HEK293T (cell line): ENCODE measurements around the gene NXNL1.

Source experiments
- ARNT ChIP-seq: fragments of 450-650 bp; IDR thresholded peaks from 2 replicates; pipeline ENCODE4 v1.6.1; 2017; ENCODE audit warnings: mild to moderate bottlenecking
- BHLHE40 ChIP-seq: fragments of 450-650 bp; IDR thresholded peaks from 2 replicates; pipeline ENCODE4 v1.6.1; 2016; ENCODE audit warnings: mild to moderate bottlenecking, moderate library complexity, borderline replicate concordance
- ELF4 ChIP-seq: fragments of 450-650 bp; IDR thresholded peaks from 2 replicates; pipeline ENCODE4 v1.6.1; 2017; ENCODE audit warnings: antibody characterized with exemption

DNA sequence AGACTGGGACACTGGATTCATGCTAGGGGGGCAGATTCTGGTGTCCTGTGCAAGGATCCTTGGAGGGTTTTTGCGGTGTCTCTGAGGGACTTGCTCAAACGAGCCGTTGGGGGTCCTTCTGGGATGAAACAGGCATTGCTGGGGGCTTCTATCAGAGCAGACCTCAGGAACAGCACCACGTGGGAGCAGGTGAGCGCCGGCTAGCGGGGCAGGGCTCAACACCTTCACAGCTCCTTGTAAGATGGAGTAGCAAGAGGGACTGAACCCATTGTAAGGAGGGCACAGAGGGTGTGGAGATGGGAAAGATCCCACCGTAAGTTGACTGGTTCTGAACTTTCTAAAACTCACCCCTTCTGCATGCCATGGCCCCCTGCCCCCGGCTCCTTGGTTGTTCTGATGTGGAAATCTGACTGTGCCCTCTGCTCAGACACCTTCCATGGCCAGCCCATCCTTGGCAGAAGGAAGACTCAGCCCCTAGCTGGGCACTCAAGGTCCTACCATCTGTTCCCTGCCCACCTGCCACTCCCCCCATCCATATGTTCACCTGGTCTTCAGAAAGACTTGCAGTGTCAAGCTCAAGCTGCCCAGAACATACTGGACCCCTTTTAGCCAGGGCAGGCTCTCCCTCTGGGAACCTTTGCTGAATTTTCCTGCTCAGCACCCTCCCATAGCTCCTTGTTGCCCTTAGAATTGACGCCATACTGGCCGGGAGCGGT, 10.8 kb upstream of the NXNL1 start:
- TF ChIP-seq ELF4 (no peak), ARNT (no peak), BHLHE40 (no peak)
